NCI-H526 treated with DMSO at 0.1 percent for 48 hours (cell line): Measurements from ENCODE around the gene SLC12A3.
A peak's percentile ranks its signal among the peaks of the same experiment; 100 is the strongest.

Source experiments
- DNase-seq: peaks from one replicate; lab custom pipeline; 2025; lab: John Stamatoyannopoulos, UW

The SLC12A3 gene

GRCh38 chr16:56943761-56944375 is 78.9 kb downstream of the SLC12A3 start:
- no peak for DNase-seq

GRCh38 chr16:56944954-56945839 is 80.2 kb downstream of the SLC12A3 start:
- DNase-seq: no peak

DNA sequence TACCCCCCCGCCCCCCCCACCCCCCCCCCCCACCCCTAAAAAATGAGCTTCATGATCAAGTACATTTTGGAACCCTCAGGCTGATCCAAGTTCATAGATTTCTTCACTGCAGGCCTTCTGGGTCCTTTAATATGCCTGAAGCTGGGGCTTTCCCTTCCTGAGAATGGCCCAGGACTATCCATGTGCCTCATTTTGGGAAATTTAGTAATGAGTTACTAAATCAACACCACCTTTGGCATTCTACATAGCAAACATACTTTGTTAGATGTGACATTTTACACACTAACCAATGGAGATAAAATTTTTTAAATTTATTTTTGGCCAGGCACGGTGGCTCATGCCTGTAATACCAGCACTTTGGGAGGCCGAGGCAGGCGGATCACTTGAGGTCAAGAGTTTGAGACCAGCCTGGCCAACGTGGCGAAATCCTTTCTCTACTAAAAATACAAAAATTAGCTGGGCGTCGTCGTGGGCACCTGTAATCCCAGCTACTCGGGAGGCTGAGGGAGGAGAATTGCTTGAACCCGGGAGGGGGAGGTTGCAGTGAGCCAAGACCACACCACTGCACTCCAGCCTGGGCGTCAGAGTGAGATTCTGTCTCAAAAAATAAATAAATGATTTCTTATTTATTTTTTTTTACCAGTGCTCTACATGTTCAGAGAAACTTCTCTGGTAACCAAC is 81.0 kb downstream of the SLC12A3 start:
- DNase-seq: no peak

DNA sequence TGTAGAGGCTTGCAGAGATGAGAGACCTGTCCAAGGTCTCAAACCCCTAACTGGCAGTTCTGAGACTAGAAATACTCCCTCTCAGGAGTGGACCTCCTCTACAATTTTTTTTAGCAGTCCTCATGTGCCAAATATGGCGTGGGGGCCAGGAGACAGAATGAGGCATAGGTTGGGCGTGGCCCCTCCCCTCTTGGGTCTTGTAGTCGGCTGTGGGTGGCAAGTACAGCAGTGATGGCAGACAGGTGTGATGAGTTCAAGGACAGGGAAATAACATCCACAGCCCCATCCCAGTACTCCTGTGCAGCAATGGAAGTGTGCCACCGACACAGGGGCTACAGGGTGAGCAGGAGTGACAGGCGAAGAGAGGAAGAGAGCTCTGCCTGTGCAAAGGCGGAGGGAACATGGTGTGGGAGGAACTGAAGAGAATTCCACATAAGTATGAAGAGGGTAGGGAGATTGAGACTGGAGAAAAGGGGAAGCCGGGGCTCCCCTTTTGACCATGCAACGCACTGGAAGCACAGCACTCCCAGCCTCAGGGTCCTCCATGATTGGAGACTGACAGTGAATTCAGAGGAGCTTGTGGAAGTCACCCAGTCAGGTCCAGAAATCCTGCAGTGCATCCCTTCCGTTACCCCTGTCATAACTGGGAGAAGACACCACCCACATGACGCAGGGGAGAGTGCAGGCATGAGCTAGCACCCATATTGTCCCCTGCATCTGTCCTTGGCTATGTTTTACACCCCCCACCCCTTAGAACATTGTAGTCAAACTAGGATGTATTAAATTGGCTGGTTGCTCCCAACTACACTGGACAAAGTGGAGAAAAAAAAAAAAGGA is 82.0 kb downstream of the SLC12A3 start:
- no peak for DNase-seq

- DNase-seq: no peak
These were observed 82.6 kb downstream of the SLC12A3 start for GRCh38 chr16:56947604-56947995.

DNA sequence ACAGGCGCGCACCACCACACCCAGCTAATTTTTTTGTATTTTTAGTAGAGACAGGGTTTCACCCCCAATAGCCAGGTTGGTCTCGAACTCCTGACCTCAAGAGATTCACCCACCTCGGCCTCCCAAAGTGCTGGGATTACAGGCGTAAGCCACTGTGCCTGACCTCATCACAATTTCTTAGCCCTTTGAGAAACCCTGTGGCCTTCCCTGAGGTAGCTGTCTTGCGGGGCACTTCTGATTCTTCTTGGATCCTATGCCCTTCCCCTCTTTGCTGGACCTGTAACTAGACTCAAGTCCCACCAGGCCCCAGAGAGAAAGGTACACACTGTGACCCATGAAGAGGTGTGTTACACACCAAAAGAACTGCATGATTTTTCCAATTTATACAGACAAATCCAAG is 83.2 kb downstream of the SLC12A3 start:
- DNase-seq: no peak

DNA sequence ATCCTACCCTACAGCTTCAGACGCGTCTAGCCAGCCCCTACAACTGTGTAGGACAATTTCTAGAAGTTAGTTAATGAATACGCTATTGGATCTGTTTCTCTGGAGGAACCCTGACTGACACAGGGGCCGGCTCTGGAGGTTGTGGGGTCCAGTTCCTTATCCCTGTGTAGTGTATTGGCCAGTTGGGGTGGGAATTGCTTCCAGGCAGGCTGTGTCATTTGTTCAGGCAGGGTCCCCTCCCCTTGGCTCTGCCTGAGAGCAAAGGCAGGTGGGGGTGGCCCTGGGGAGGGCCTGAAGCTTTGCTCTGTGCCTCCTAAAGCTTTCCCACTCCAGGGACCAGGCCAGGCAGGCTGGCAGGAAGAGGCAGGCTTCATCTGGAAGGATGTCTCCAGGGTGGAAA is 85.0 kb downstream of the SLC12A3 start:
- DNase-seq: no peak

DNA sequence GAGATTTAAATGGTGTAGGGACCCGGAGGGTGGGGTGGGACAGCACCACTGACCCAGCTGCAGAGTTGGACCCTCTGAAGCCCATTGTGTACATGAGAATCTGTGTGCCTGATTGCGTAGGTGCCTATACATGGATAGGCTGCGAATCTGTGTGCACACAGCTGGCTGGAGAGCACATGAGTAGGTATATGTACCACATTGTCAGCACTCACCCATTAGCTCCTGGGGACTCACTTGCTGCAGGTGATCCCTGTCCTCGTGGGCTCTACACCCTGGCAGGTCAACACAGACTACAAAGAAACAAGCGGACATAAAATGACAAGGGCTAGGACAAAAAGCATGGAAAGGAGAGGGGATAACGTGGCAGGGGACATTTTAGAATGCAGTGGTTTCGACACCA is 85.4 kb downstream of the SLC12A3 start:
- no peak for DNase-seq

GRCh38 chr16:56950881-56951771 is 86.1 kb downstream of the SLC12A3 start:
- DNase-seq: peak; percentile 5

DNA sequence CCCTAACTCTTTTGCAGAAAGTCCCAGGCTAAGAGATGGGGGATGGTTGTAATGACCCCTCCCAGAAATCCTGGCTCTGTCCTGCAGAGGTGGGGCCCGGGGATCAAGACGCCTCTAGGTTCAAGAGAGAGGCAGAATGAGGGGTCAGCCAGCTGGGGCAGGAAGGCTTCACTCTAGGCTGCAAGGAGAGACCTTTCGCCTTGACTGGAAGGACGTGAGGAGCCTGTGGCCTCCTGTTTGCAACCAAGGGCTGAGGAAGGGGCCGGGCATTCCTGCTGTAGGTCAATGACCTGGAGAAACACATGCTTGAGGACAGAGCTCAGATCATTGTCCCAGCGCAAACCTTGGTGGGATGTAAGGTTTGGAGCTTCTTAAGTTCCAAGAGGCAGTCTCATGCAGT is 88.0 kb downstream of the SLC12A3 start:
- DNase-seq: no peak

DNA sequence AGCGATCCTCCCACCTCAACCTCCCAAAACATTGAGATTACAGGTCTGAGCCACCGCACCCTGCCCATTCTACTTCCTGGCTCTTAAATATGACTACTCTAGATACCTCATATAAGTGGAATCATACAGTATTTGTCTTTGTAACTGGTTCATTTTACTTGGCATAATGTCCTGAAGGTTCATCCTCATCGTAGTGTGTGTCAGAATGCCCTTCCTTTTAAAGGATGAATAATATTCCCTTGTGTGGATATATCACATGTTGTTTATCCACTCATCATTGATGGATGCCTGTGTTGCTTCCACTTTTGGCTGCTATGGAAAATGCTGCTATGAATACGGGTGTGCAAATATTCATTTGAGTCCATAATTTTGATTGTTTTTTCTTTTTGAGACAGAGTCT is 91.1 kb downstream of the SLC12A3 start:
- DNase-seq: no peak

DNA sequence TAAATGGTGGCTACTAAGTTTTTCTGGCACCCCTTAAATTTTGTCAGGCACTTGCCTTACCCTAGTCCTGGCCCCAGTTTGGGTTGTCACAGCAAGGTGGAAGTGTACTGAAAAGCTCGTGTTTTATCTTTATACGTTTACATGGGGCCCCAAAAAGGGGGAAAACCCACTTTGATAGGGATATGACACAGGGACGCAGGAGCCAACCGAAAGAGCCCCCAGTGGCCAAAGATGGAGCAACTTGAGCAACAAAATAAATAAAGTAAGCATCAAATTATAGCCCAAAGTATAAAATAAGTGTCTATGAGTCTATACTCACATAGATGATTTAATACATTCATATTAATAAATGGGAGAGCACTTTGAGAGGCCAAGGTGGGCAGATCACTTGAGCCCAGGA is 91.7 kb downstream of the SLC12A3 start:
- DNase-seq: no peak

DNA sequence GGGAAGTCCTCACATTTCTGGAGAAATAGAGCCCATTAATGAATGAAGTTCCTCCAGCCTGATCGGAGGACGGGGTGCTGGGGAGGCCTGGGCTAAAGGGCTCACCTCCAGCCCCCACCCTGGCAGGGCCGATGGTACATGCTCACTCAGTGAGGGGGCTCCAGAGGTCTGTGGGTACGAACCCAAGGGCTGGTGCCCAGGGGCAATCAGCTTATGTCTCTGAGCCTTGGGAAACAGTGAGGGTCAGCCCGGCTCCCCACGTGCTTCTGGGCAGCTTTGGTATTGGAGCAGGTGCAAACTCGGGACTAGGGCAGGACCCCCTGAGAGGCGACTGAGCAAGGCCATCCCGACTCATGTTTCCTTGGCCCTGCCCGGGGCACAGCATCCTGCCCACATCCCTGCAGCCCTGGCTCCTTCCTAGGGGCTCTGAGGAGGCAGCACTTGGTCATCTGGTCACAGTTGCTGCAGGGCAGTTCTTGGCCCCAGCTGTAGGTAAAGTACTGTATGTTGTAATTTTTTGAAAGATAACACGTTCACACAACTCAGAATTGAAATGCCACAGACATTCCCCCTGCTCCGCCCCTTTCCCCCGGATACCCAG is 95.8 kb downstream of the SLC12A3 start:
- no peak for DNase-seq

DNA sequence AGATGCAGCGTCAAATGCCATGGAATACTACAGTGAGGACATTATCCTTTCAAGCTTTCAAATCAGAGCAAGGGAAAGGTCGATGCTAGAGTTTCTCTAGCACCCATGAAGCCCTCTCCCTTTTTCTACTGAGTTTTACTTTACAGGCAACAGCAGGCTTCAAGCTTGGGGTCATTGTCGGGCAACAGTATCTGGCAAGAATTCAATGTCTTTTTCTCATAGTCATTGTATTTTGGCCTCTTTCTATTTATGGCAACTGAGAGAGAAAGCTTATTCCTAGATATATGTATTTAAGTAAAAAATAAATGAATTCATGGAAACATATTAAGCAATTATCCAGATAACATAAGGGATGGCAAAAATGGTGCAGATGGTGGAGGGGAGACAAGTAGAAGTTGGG is 96.4 kb downstream of the SLC12A3 start:
- DNase-seq: no peak

DNA sequence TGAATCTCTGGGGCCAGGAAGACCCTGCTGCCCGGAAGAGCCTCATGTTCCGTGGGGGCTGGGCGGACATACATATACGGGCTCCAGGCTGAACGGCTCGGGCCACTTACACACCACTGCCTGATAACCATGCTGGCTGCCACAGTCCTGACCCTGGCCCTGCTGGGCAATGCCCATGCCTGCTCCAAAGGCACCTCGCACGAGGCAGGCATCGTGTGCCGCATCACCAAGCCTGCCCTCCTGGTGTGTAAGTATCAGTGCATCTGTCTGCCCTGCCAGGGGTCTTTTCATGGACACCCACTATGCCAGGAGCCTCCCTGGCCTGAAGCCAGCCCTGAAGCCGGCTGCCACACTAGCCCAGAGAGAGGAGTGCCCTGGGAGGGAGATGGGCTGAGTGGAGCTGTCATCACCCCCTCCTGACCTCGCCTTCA is 96.9 kb downstream of the SLC12A3 start, which contains the start of gene CETP:
CETP (plus strand) TSS at position 100 of the 431 bp plus-strand sequence; CDS start at position 130, 30 bp downstream.
- no peak for DNase-seq

DNA sequence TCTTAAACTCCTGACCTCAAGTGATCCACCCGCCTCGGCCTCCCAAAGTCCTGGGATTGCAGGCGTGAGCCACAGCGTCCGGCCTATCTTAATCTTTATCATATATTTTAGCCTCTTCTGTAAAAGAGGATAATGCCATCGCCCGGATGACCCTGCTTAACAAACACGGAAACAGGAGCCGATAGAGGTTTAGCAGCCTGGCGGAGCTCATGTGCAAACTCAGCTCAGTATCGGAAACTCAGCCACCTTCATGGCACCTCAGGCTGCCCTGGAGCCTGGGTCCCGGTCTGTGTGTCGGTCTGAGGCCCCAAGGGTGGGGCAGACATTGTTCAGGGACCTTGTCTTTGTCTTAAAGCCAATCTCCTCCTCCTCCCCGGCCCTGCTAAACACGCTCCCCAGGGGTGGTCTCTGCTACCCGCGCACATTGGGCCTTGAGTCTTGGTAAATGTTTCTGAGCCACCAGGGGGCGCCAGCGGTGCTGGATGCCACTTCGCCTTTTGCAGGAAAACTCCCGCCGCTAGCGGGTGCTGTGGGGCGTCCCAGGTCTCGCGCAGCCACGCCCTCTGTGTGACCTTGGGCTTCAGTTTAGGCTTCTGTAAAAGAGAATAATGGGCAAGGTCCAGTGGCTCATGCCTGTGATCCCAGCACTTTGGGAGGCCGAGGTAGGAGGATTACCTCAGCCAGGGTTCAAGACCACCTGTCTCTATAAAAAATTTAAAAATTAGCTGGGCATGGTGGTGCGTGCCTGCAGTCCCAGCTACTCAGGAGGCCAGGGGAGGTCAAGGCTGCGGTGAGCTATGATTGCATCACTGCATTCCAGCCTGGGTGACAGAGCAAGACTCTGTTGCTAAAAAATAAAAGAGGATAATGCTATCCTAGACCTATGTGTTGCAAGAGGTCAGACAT is 99.5 kb downstream of the SLC12A3 start:
- DNase-seq: peak; percentile 29
